Measurements from ENCODE around the gene C1orf116.

C1orf116 gene

GRCh38 chr1:207025146-207025880 lies 7.2 kb downstream of the C1orf116 start:
- 29% methylated on average over 4 of the region's 5 CpGs for WGBS
- no peak overlapping the region for H3K4me3 ChIP-seq (ENCODE audit: low read length)
- no peaks in the 10 kb centered on the region for H3K27me3 ChIP-seq (ENCODE audit: insufficient read depth, low read length)
- H3K36me3 ChIP-seq (ENCODE audit: insufficient read depth, low read length) = no peaks in the 10 kb centered on the region
- H3K9ac ChIP-seq (ENCODE audit: low read depth, low read length) = no peak overlapping the region
- H3K4me1 ChIP-seq (ENCODE audit: insufficient read depth, low read length) = peaks cover 33% of the 10 kb centered on the region
- H3K27ac ChIP-seq (ENCODE audit: low read depth, low read length) = no peak overlapping the region; the same call in 1 of the 2 replicates
- no peaks in the 10 kb centered on the region for H3K9me3 ChIP-seq (ENCODE audit: insufficient read depth, low read depth, low read length)

- H3K4me1 ChIP-seq (ENCODE audit: insufficient read depth, low read length) = peaks cover 25% of the 10 kb centered on the region
- no peaks in the 10 kb centered on the region for H3K36me3 ChIP-seq (ENCODE audit: insufficient read depth, low read length)
- H3K9ac ChIP-seq (ENCODE audit: low read depth, low read length) = no peak overlapping the region
- 79% methylated on average over 13 of the region's 18 CpGs for WGBS
- no peak overlapping the region for H3K27ac ChIP-seq (ENCODE audit: low read depth, low read length)
- no peak overlapping the region for H3K4me3 ChIP-seq (ENCODE audit: low read length)
- no peaks in the 10 kb centered on the region for H3K9me3 ChIP-seq (ENCODE audit: insufficient read depth, low read depth, low read length)
- no peaks in the 10 kb centered on the region for H3K27me3 ChIP-seq (ENCODE audit: insufficient read depth, low read length)
Measured at GRCh38 chr1:207024202-207025145, 8.1 kb downstream of the C1orf116 start.

GRCh38 chr1:207022996-207023679 lies 9.4 kb downstream of the C1orf116 start:
- no peak overlapping the region for H3K27ac ChIP-seq (ENCODE audit: low read depth, low read length)
- H3K9ac ChIP-seq (ENCODE audit: low read depth, low read length) = no peak overlapping the region
- 90% methylated on average over 8 of the region's 8 CpGs for WGBS
- H3K4me1 ChIP-seq (ENCODE audit: insufficient read depth, low read length) = peaks cover 25% of the 10 kb centered on the region
- H3K27me3 ChIP-seq (ENCODE audit: insufficient read depth, low read length) = no peaks in the 10 kb centered on the region; the same call in 1 of the 2 replicates
- no peaks in the 10 kb centered on the region for H3K36me3 ChIP-seq (ENCODE audit: insufficient read depth, low read length)
- H3K4me3 ChIP-seq (ENCODE audit: low read length) = no peak overlapping the region
- no peaks in the 10 kb centered on the region for H3K9me3 ChIP-seq (ENCODE audit: insufficient read depth, low read depth, low read length)

- H3K27ac ChIP-seq (ENCODE audit: low read depth, low read length) = no peak overlapping the region
- no peaks in the 10 kb centered on the region for H3K36me3 ChIP-seq (ENCODE audit: insufficient read depth, low read length)
- WGBS = 93% methylated on average over 15 of the region's 15 CpGs
- H3K4me1 ChIP-seq (ENCODE audit: insufficient read depth, low read length) = peaks cover 23% of the 10 kb centered on the region
- no peaks in the 10 kb centered on the region for H3K9me3 ChIP-seq (ENCODE audit: insufficient read depth, low read depth, low read length)
- no peaks in the 10 kb centered on the region; the same call in 1 of the 2 replicates for H3K27me3 ChIP-seq (ENCODE audit: insufficient read depth, low read length)
- no peak overlapping the region for H3K9ac ChIP-seq (ENCODE audit: low read depth, low read length)
- H3K4me3 ChIP-seq (ENCODE audit: low read length) = no peak overlapping the region
Measured at GRCh38 chr1:207021876-207022596, 10.5 kb downstream of the C1orf116 start.

GRCh38 chr1:207021139-207021861 lies 11.3 kb downstream of the C1orf116 start:
- Histone ChIP-seq H3K9me3 (ENCODE audit: insufficient read depth, low read depth, low read length) (no peaks in the 10 kb centered on the region), H3K9ac (ENCODE audit: low read depth, low read length) (no peak overlapping the region), H3K4me1 (ENCODE audit: insufficient read depth, low read length) (peaks cover 17% of the 10 kb centered on the region), H3K27me3 (ENCODE audit: insufficient read depth, low read length) (no peaks in the 10 kb centered on the region; the same call in 1 of the 2 replicates), H3K36me3 (ENCODE audit: insufficient read depth, low read length) (no peaks in the 10 kb centered on the region), H3K27ac (ENCODE audit: low read depth, low read length) (no peak overlapping the region), H3K4me3 (ENCODE audit: low read length) (no peak overlapping the region)
- 85% methylated on average over 8 of the region's 8 CpGs for WGBS

- Histone ChIP-seq H3K9me3 (ENCODE audit: insufficient read depth, low read depth, low read length) (no peaks in the 10 kb centered on the region), H3K27ac (ENCODE audit: low read depth, low read length) (no peak overlapping the region), H3K36me3 (ENCODE audit: insufficient read depth, low read length) (no peaks in the 10 kb centered on the region), H3K4me1 (ENCODE audit: insufficient read depth, low read length) (peaks cover 11% of the 10 kb centered on the region), H3K4me3 (ENCODE audit: low read length) (no peak overlapping the region), H3K27me3 (ENCODE audit: insufficient read depth, low read length) (no peaks in the 10 kb centered on the region; the same call in 1 of the 2 replicates), H3K9ac (ENCODE audit: low read depth, low read length) (no peak overlapping the region)
- WGBS = 89% methylated on average over 4 of the region's 4 CpGs
Measured at GRCh38 chr1:207020709-207021107, 11.8 kb downstream of the C1orf116 start.

- no peaks in the 10 kb centered on the region for H3K9me3 ChIP-seq (ENCODE audit: insufficient read depth, low read depth, low read length)
- no peaks in the 10 kb centered on the region for H3K36me3 ChIP-seq (ENCODE audit: insufficient read depth, low read length)
- H3K27ac ChIP-seq (ENCODE audit: low read depth, low read length) = no peak overlapping the region
- 93% methylated on average over 5 of the region's 9 CpGs for WGBS
- no peak overlapping the region for H3K9ac ChIP-seq (ENCODE audit: low read depth, low read length)
- no peak overlapping the region for H3K4me3 ChIP-seq (ENCODE audit: low read length)
- no peaks in the 10 kb centered on the region; the same call in 1 of the 2 replicates for H3K27me3 ChIP-seq (ENCODE audit: insufficient read depth, low read length)
- peaks cover 6% of the 10 kb centered on the region for H3K4me1 ChIP-seq (ENCODE audit: insufficient read depth, low read length)
Measured at GRCh38 chr1:207020065-207020708, 12.4 kb downstream of the C1orf116 start.

GRCh38 chr1:207019661-207020060 lies 12.9 kb downstream of the C1orf116 start:
- Histone ChIP-seq H3K4me3 (ENCODE audit: low read length) (no peak overlapping the region), H3K9me3 (ENCODE audit: insufficient read depth, low read depth, low read length) (no peaks in the 10 kb centered on the region), H3K9ac (ENCODE audit: low read depth, low read length) (no peak overlapping the region), H3K36me3 (ENCODE audit: insufficient read depth, low read length) (no peaks in the 10 kb centered on the region), H3K4me1 (ENCODE audit: insufficient read depth, low read length) (peaks cover 3% of the 10 kb centered on the region; the same call in 1 of the 2 replicates), H3K27ac (ENCODE audit: low read depth, low read length) (no peak overlapping the region), H3K27me3 (ENCODE audit: insufficient read depth, low read length) (no peaks in the 10 kb centered on the region; the same call in 1 of the 2 replicates)
- 94% methylated on average over 2 of the region's 2 CpGs for WGBS

GRCh38 chr1:207019161-207019560 lies 13.4 kb downstream of the C1orf116 start:
- H3K4me1 ChIP-seq (ENCODE audit: insufficient read depth, low read length) = no peaks in the 10 kb centered on the region
- H3K4me3 ChIP-seq (ENCODE audit: low read length) = no peak overlapping the region
- no peaks in the 10 kb centered on the region; the same call in 1 of the 2 replicates for H3K27me3 ChIP-seq (ENCODE audit: insufficient read depth, low read length)
- 92% methylated on average over 2 of the region's 2 CpGs for WGBS
- H3K27ac ChIP-seq (ENCODE audit: low read depth, low read length) = no peak overlapping the region
- H3K9ac ChIP-seq (ENCODE audit: low read depth, low read length) = no peak overlapping the region
- no peaks in the 10 kb centered on the region for H3K36me3 ChIP-seq (ENCODE audit: insufficient read depth, low read length)
- no peaks in the 10 kb centered on the region for H3K9me3 ChIP-seq (ENCODE audit: insufficient read depth, low read depth, low read length)
